Measurements from ENCODE around the gene SPRED1. TPM values are rescaled to one million over a fixed set of nuclear protein-coding genes. Genes with fewer than 3 reads are reported as not detected.

SPRED1 gene
- total and polyA plus RNA-seq, 9 of the 15 experiments (the other 6 are each of a cell fraction or from before 2014, with no cell fraction given) = 2.8 to 17.4 (median 7.9) TPM

DNA sequence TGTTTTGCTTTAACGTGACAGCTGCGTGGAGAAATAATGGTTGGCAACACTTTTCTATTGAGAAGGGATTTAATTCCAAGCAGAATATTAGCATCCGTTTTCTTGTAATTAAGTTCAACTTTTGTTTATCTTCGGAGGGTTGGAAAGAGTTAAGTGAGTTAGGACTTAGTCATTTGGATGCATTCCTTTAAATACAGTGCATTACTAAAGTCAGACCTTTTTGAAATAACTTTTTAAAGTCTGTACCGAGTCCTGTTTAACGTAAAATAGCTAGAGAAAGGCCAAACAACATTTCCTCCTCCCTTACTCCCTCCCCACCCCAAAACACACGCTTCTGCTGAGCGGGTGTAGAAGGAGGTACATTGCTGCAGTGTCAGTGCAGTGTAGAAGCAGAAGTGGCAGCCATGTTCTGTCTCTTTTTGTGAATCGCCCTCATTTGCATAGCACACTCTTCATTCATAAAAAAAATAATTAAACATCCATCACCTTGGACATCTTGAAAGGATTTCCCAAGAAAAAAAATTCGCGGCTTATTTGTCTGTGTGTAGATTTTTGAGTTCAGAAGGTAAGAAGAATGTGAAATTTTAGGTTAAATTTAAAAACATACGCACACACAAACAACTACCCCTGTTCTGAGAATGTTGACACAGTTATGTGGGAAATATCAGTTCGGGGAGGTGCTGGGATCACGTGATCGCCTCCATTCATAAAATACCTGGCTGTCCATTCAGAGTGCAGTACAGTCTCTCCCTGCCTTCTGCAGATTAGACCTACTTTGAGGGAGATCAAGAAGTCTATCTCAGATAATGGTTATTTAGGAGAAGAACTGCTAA lies 1.6 kb downstream of the SPRED1 start (continued):
- TF ChIP-seq, protein P1, sequence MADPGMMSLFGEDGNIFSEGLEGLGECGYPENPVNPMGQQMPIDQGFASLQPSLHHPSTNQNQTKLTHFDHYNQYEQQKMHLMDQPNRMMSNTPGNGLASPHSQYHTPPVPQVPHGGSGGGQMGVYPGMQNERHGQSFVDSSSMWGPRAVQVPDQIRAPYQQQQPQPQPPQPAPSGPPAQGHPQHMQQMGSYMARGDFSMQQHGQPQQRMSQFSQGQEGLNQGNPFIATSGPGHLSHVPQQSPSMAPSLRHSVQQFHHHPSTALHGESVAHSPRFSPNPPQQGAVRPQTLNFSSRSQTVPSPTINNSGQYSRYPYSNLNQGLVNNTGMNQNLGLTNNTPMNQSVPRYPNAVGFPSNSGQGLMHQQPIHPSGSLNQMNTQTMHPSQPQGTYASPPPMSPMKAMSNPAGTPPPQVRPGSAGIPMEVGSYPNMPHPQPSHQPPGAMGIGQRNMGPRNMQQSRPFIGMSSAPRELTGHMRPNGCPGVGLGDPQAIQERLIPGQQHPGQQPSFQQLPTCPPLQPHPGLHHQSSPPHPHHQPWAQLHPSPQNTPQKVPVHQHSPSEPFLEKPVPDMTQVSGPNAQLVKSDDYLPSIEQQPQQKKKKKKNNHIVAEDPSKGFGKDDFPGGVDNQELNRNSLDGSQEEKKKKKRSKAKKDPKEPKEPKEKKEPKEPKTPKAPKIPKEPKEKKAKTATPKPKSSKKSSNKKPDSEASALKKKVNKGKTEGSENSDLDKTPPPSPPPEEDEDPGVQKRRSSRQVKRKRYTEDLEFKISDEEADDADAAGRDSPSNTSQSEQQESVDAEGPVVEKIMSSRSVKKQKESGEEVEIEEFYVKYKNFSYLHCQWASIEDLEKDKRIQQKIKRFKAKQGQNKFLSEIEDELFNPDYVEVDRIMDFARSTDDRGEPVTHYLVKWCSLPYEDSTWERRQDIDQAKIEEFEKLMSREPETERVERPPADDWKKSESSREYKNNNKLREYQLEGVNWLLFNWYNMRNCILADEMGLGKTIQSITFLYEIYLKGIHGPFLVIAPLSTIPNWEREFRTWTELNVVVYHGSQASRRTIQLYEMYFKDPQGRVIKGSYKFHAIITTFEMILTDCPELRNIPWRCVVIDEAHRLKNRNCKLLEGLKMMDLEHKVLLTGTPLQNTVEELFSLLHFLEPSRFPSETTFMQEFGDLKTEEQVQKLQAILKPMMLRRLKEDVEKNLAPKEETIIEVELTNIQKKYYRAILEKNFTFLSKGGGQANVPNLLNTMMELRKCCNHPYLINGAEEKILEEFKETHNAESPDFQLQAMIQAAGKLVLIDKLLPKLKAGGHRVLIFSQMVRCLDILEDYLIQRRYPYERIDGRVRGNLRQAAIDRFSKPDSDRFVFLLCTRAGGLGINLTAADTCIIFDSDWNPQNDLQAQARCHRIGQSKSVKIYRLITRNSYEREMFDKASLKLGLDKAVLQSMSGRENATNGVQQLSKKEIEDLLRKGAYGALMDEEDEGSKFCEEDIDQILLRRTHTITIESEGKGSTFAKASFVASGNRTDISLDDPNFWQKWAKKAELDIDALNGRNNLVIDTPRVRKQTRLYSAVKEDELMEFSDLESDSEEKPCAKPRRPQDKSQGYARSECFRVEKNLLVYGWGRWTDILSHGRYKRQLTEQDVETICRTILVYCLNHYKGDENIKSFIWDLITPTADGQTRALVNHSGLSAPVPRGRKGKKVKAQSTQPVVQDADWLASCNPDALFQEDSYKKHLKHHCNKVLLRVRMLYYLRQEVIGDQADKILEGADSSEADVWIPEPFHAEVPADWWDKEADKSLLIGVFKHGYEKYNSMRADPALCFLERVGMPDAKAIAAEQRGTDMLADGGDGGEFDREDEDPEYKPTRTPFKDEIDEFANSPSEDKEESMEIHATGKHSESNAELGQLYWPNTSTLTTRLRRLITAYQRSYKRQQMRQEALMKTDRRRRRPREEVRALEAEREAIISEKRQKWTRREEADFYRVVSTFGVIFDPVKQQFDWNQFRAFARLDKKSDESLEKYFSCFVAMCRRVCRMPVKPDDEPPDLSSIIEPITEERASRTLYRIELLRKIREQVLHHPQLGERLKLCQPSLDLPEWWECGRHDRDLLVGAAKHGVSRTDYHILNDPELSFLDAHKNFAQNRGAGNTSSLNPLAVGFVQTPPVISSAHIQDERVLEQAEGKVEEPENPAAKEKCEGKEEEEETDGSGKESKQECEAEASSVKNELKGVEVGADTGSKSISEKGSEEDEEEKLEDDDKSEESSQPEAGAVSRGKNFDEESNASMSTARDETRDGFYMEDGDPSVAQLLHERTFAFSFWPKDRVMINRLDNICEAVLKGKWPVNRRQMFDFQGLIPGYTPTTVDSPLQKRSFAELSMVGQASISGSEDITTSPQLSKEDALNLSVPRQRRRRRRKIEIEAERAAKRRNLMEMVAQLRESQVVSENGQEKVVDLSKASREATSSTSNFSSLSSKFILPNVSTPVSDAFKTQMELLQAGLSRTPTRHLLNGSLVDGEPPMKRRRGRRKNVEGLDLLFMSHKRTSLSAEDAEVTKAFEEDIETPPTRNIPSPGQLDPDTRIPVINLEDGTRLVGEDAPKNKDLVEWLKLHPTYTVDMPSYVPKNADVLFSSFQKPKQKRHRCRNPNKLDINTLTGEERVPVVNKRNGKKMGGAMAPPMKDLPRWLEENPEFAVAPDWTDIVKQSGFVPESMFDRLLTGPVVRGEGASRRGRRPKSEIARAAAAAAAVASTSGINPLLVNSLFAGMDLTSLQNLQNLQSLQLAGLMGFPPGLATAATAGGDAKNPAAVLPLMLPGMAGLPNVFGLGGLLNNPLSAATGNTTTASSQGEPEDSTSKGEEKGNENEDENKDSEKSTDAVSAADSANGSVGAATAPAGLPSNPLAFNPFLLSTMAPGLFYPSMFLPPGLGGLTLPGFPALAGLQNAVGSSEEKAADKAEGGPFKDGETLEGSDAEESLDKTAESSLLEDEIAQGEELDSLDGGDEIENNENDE (IDR thresholded peaks at IDR 0.05; ENCODE audit: low read depth, low read length) = no peak
- TF ChIP-seq, protein P2, sequence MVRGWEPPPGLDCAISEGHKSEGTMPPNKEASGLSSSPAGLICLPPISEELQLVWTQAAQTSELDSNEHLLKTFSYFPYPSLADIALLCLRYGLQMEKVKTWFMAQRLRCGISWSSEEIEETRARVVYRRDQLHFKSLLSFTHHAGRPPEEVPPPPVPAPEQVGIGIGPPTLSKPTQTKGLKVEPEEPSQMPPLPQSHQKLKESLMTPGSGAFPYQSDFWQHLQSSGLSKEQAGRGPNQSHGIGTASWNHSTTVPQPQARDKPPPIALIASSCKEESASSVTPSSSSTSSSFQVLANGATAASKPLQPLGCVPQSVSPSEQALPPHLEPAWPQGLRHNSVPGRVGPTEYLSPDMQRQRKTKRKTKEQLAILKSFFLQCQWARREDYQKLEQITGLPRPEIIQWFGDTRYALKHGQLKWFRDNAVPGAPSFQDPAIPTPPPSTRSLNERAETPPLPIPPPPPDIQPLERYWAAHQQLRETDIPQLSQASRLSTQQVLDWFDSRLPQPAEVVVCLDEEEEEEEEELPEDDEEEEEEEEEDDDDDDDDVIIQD (CRISPR knock-in tag; IDR thresholded peaks at IDR 0.05) = no peak
- TF ChIP-seq HIVEP1 (CRISPR knock-in tag; IDR thresholded peaks at IDR 0.05) = no peak
- TF ChIP-seq ZNF507 (tag; conservative IDR thresholded peaks at IDR 0.05) = no peak
- TF ChIP-seq, protein P3, sequence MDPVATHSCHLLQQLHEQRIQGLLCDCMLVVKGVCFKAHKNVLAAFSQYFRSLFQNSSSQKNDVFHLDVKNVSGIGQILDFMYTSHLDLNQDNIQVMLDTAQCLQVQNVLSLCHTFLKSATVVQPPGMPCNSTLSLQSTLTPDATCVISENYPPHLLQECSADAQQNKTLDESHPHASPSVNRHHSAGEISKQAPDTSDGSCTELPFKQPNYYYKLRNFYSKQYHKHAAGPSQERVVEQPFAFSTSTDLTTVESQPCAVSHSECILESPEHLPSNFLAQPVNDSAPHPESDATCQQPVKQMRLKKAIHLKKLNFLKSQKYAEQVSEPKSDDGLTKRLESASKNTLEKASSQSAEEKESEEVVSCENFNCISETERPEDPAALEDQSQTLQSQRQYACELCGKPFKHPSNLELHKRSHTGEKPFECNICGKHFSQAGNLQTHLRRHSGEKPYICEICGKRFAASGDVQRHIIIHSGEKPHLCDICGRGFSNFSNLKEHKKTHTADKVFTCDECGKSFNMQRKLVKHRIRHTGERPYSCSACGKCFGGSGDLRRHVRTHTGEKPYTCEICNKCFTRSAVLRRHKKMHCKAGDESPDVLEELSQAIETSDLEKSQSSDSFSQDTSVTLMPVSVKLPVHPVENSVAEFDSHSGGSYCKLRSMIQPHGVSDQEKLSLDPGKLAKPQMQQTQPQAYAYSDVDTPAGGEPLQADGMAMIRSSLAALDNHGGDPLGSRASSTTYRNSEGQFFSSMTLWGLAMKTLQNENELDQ (CRISPR knock-in tag; IDR thresholded peaks at IDR 0.05; ENCODE audit: borderline replicate concordance) = no peak
- TF ChIP-seq MYC (IDR thresholded peaks at IDR 0.05; ENCODE audit: low read depth, low read length) = peak; percentile 54; the same call in 1 of the 2 replicates
- TF ChIP-seq MYC (CRISPR knock-in tag; IDR thresholded peaks at IDR 0.05; ENCODE audit: borderline replicate concordance, low read depth) = no peak
- TF ChIP-seq ATF7 (IDR thresholded peaks at IDR 0.05) = no peak
